WTC11 (cell line): ENCODE results near the gene CNOT10. TPM values are rescaled to one million over a fixed set of nuclear protein-coding genes. Genes with fewer than 3 reads are reported as not detected.

ENCODE experiments used
- ATAC-seq: fragments of 200-7000 bp; cut with Tn5 transposase; 2 replicates; pipeline ENCODE4 v1.10.0; 2021; ENCODE audit warnings: mild to moderate bottlenecking, moderate library complexity
- CTCF ChIA-PET: fragments of 300-600 bp; sonication (Branson Sonifier 250); formaldehyde crosslinking; loops from one replicate; lab custom pipeline; 2021; ENCODE audit warnings: antibody characterized with exemption; lab: Charles Lee
- POLR2A ChIA-PET: fragments of 350-600 bp; sonication (Branson Sonifier 250); formaldehyde crosslinking; loops from one replicate; lab custom pipeline; 2021; ENCODE audit warnings: antibody characterized with exemption; lab: Charles Lee
- DNase-seq: peaks from one replicate; pipeline ENCODE4 v3.0.0; 2021; ENCODE audit warnings: low spot score
- H3K27ac Mint-ChIP-seq: 2 replicates; pipeline ENCODE4 v1.8.0; 2021; ENCODE audit warnings: mixed read lengths
- H3K27me3 Mint-ChIP-seq: 2 replicates; pipeline ENCODE4 v1.8.0; 2021; ENCODE audit warnings: low read depth, mild to moderate bottlenecking, moderate library complexity, mixed read lengths
- H3K36me3 Mint-ChIP-seq: 2 replicates; pipeline ENCODE4 v1.8.0; 2021; ENCODE audit warnings: mixed read lengths
- H3K4me1 Mint-ChIP-seq: 2 replicates; pipeline ENCODE4 v1.8.0; 2022; ENCODE audit warnings: mixed read lengths
- H3K4me3 Mint-ChIP-seq: 2 replicates; pipeline ENCODE4 v1.8.0; 2021; ENCODE audit warnings: mild to moderate bottlenecking, moderate library complexity, mixed read lengths
- H3K9me3 Mint-ChIP-seq: 2 replicates; pipeline ENCODE4 v1.8.0; 2021; ENCODE audit warnings: mixed read lengths
- AR ChIP-seq: fragments of 250-450 bp; sonication (Bioruptor Pico); IDR thresholded peaks from 2 replicates; pipeline ENCODE4 v1.9.0; 2021; ENCODE audit warnings: mild to moderate bottlenecking
- CBFB ChIP-seq: sonication (generic); formaldehyde crosslinking; IDR thresholded peaks from 2 replicates; pipeline ENCODE4 v1.8.1; 2022; ENCODE audit warnings: mild to moderate bottlenecking, low read depth, missing genetic modification reagents
- CREM ChIP-seq: sonication (generic); formaldehyde crosslinking; IDR thresholded peaks from 2 replicates; pipeline ENCODE4 v1.8.1; 2022; ENCODE audit warnings: mild to moderate bottlenecking, missing genetic modification reagents, moderate library complexity
- ELF4 ChIP-seq: sonication (generic); formaldehyde crosslinking; IDR thresholded peaks from 2 replicates; pipeline ENCODE4 v1.8.1; 2022; ENCODE audit warnings: low read depth, mild to moderate bottlenecking, moderate library complexity, missing genetic modification reagents
- ESRRA ChIP-seq: sonication (generic); formaldehyde crosslinking; IDR thresholded peaks from 2 replicates; pipeline ENCODE4 v1.8.1; 2022; ENCODE audit warnings: mild to moderate bottlenecking, missing genetic modification reagents, borderline replicate concordance
- FOXP4 ChIP-seq: sonication (generic); formaldehyde crosslinking; IDR thresholded peaks from 2 replicates; pipeline ENCODE4 v1.8.0; 2022; ENCODE audit warnings: mild to moderate bottlenecking, missing genetic modification reagents
- MYBL2 ChIP-seq: sonication (generic); formaldehyde crosslinking; IDR thresholded peaks from 2 replicates; pipeline ENCODE4 v1.8.1; 2023; ENCODE audit warnings: mild to moderate bottlenecking, moderate library complexity, missing genetic modification reagents
- NFATC4 ChIP-seq: fragments of 250-450 bp; sonication (Bioruptor Pico); IDR thresholded peaks from 2 replicates; pipeline ENCODE4 v1.9.0; 2021; ENCODE audit warnings: mild to moderate bottlenecking
- NFE2L1 ChIP-seq: sonication (generic); formaldehyde crosslinking; IDR thresholded peaks from 2 replicates; pipeline ENCODE4 v1.8.1; 2023; ENCODE audit warnings: missing genetic modification reagents
- NR1H2 ChIP-seq: sonication (generic); formaldehyde crosslinking; IDR thresholded peaks from 2 replicates; pipeline ENCODE4 v1.9.0; 2021; ENCODE audit warnings: mild to moderate bottlenecking, moderate library complexity, missing genetic modification reagents
- PRRX2 ChIP-seq: fragments of 250-450 bp; sonication (Bioruptor Pico); IDR thresholded peaks from 2 replicates; pipeline ENCODE4 v1.8.0; 2021; ENCODE audit warnings: mild to moderate bottlenecking
- SMAD3 ChIP-seq: sonication (generic); formaldehyde crosslinking; IDR thresholded peaks from 2 replicates; pipeline ENCODE4 v1.8.0; 2022; ENCODE audit warnings: missing genetic modification reagents, mild to moderate bottlenecking, borderline replicate concordance
- SOX15 ChIP-seq: fragments of 250-450 bp; sonication (Bioruptor Pico); IDR thresholded peaks from 2 replicates; pipeline ENCODE4 v1.9.0; 2021; ENCODE audit warnings: mild to moderate bottlenecking
- USF1 ChIP-seq: sonication (generic); formaldehyde crosslinking; IDR thresholded peaks from 2 replicates; pipeline ENCODE4 v1.8.0; 2022; ENCODE audit warnings: mild to moderate bottlenecking, missing genetic modification reagents
- ZSCAN18 ChIP-seq: fragments of 250-450 bp; sonication (Bioruptor Pico); IDR thresholded peaks from 2 replicates; pipeline ENCODE4 v2.1.2; 2022; ENCODE audit warnings: mild to moderate bottlenecking, moderate library complexity
- total RNA-seq: library from RNA; stranded (reverse); gene quantifications from 3 replicates; pipeline ENCODE4 v1.2.3, GENCODE V29; 2021
- TF ChIP-seq, protein P1 (sequence below): sonication (generic); formaldehyde crosslinking; IDR thresholded peaks from 2 replicates; pipeline ENCODE4 v1.8.1; 2022; ENCODE audit warnings: low read depth, mild to moderate bottlenecking, moderate library complexity, missing genetic modification reagents, borderline replicate concordance
- TF ChIP-seq, protein P2 (sequence below): fragments of 250-450 bp; sonication (Bioruptor Pico); IDR thresholded peaks from 2 replicates; pipeline ENCODE4 v1.9.0; 2021; ENCODE audit warnings: moderate library complexity, mild to moderate bottlenecking, inconsistent platforms, borderline replicate concordance
- TF ChIP-seq, protein P3 (sequence below): sonication (generic); formaldehyde crosslinking; IDR thresholded peaks from 2 replicates; pipeline ENCODE4 v1.8.0; 2023; ENCODE audit warnings: missing genetic modification reagents
- TF ChIP-seq, protein P4 (sequence below): sonication (generic); formaldehyde crosslinking; IDR thresholded peaks from 2 replicates; pipeline ENCODE4 v1.8.1; 2023; ENCODE audit warnings: mild to moderate bottlenecking, missing genetic modification reagents, moderate library complexity

CNOT10 gene
- total RNA-seq, 1 experiment from 2014 or later: 38.7 TPM

- TF ChIP-seq NFATC4 (CRISPR knock-in tag) (no peak), ZSCAN18 (CRISPR knock-in tag) (no peak), NR1H2 (CRISPR knock-in tag) (no peak), AR (CRISPR knock-in tag) (no peak), SOX15 (CRISPR knock-in tag) (no peak), SMAD3 (CRISPR knock-in tag) (no peak), MYBL2 (CRISPR knock-in tag) (no peak), PRRX2 (no peak), ESRRA (CRISPR knock-in tag) (no peak)
- TF ChIP-seq, protein P1, sequence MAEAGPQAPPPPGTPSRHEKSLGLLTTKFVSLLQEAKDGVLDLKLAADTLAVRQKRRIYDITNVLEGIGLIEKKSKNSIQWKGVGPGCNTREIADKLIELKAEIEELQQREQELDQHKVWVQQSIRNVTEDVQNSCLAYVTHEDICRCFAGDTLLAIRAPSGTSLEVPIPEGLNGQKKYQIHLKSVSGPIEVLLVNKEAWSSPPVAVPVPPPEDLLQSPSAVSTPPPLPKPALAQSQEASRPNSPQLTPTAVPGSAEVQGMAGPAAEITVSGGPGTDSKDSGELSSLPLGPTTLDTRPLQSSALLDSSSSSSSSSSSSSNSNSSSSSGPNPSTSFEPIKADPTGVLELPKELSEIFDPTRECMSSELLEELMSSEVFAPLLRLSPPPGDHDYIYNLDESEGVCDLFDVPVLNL (CRISPR knock-in tag): no peak
- TF ChIP-seq, protein P2, sequence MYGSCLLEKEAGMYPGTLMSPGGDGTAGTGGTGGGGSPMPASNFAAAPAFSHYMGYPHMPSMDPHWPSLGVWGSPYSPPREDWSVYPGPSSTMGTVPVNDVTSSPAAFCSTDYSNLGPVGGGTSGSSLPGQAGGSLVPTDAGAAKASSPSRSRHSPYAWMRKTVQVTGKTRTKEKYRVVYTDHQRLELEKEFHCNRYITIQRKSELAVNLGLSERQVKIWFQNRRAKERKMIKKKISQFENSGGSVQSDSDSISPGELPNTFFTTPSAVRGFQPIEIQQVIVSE (CRISPR knock-in tag): no peak
Observed at GRCh38 chr3:32675164-32675563, 9.8 kb upstream of the CNOT10 start (continued).

GRCh38 chr3:32675650-32676049 is 9.3 kb upstream of the CNOT10 start:
- TF ChIP-seq CREM (CRISPR knock-in tag) (no peak), NFE2L1 (CRISPR knock-in tag) (no peak)
- H3K27me3 Mint-ChIP-seq: no peaks in the 10 kb centered on the region; the same call in 1 of the 2 replicates
- POLR2A ChIA-PET: no interaction called here
- H3K4me1 Mint-ChIP-seq: no peaks in the 10 kb centered on the region
- H3K27ac Mint-ChIP-seq: no peak overlapping the region
- no peak for ATAC-seq
- H3K9me3 Mint-ChIP-seq: peaks cover 22% of the 10 kb centered on the region
- CTCF ChIA-PET: no interaction called here
- DNase-seq: no peak
- no peak overlapping the region for H3K4me3 Mint-ChIP-seq
- H3K36me3 Mint-ChIP-seq: peaks cover 8% of the 10 kb centered on the region

DNA sequence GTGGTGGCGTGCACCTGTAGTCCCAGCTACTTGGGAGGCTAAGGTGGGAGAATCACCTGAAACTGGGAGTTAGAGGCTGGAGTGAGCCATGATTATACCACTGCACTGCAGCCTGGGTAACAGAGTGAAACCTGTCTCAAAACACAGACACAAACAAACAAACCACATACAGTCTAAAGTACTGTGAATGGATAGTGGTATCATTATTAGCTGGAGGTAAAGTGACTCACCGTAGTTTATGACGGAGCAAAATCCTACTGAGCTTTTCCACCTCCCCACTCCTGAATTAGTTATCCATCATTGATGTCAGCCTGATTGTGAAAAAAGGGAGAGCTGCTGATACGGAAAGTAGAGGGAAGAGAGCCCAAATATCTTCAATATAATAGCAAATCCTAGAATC is 3.2 kb upstream of the CNOT10 start:
- Mint-ChIP-seq H3K4me1 (peaks cover 22% of the 10 kb centered on the region), H3K9me3 (no peaks in the 10 kb centered on the region), H3K27me3 (no peaks in the 10 kb centered on the region; the same call in 1 of the 2 replicates), H3K36me3 (no peaks in the 10 kb centered on the region), H3K4me3 (no peak overlapping the region), H3K27ac (no peak overlapping the region)
- POLR2A ChIA-PET: no interaction called here
- TF ChIP-seq PRRX2 (no peak), FOXP4 (CRISPR knock-in tag) (no peak), CBFB (no peak), ELF4 (CRISPR knock-in tag) (no peak), USF1 (CRISPR knock-in tag) (no peak)
- TF ChIP-seq, protein P3, sequence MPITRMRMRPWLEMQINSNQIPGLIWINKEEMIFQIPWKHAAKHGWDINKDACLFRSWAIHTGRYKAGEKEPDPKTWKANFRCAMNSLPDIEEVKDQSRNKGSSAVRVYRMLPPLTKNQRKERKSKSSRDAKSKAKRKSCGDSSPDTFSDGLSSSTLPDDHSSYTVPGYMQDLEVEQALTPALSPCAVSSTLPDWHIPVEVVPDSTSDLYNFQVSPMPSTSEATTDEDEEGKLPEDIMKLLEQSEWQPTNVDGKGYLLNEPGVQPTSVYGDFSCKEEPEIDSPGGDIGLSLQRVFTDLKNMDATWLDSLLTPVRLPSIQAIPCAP (CRISPR knock-in tag): no peak
- TF ChIP-seq, protein P1 (CRISPR knock-in tag): no peak
- TF ChIP-seq, protein P4, sequence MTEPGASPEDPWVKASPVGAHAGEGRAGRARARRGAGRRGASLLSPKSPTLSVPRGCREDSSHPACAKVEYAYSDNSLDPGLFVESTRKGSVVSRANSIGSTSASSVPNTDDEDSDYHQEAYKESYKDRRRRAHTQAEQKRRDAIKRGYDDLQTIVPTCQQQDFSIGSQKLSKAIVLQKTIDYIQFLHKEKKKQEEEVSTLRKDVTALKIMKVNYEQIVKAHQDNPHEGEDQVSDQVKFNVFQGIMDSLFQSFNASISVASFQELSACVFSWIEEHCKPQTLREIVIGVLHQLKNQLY (CRISPR knock-in tag): no peak
- DNase-seq: no peak
- CTCF ChIA-PET: no interaction called here
- ATAC-seq: no peak
